Panc1 (cell line): ENCODE data around the gene POLE.

ENCODE experiments used
- CTCF ChIP-seq: fragments of 450-650 bp; IDR thresholded peaks from 2 replicates; pipeline ENCODE4 v1.5.1; 2017; ENCODE audit warnings: mild to moderate bottlenecking
- POLR2AphosphoS5 ChIP-seq: IDR thresholded peaks from 2 replicates; pipeline ENCODE4 v1.6.1; 2012; ENCODE audit warnings: mild to moderate bottlenecking, low read depth, low read length, moderate library complexity

GRCh38 chr12:132583736-132584135 is 103.4 kb downstream of the POLE start:
- TF ChIP-seq CTCF (no peak), POLR2AphosphoS5 (no peak)
